ENCODE results near the gene NOL11.
"Not testable (repeated sequence)": the region's sequence is repeated elsewhere in the genome, so short reads cannot be mapped to it uniquely, and the experiment has no call there.

The NOL11 gene

GRCh38 chr17:67686241-67686640, 31.5 kb upstream of the NOL11 start:
- Histone ChIP-seq H3K9me3 (ENCODE audit: low read length) (no peaks in the 10 kb centered on the region), H3K4me1 (ENCODE audit: insufficient read depth, low read length) (peaks cover 3% of the 10 kb centered on the region), H3K4me3 (ENCODE audit: low read depth in 1 of 2, low read length in 2 of 2) (no peak overlapping the region), H3K27me3 (ENCODE audit: control insufficient read depth in 1 of 2, insufficient read depth in 2 of 2, low read length in 2 of 2) (no peaks in the 10 kb centered on the region), H3K9ac (ENCODE audit: low read length) (no peak overlapping the region), H3K27ac (ENCODE audit: low read depth, low read length) (no peak overlapping the region), H3K36me3 (ENCODE audit: insufficient read depth, low read length) (no peaks in the 10 kb centered on the region)

GRCh38 chr17:67687511-67687910, 30.2 kb upstream of the NOL11 start:
- H3K27me3 ChIP-seq (ENCODE audit: control insufficient read depth in 1 of 2, insufficient read depth in 2 of 2, low read length in 2 of 2): no peaks in the 10 kb centered on the region
- H3K4me1 ChIP-seq (ENCODE audit: insufficient read depth, low read length): peaks cover 3% of the 10 kb centered on the region
- H3K36me3 ChIP-seq (ENCODE audit: insufficient read depth, low read length): no peaks in the 10 kb centered on the region
- no peak overlapping the region for H3K27ac ChIP-seq (ENCODE audit: low read depth, low read length)
- H3K9ac ChIP-seq (ENCODE audit: low read length): no peak overlapping the region
- H3K4me3 ChIP-seq (ENCODE audit: low read depth in 1 of 2, low read length in 2 of 2): no peak overlapping the region
- H3K9me3 ChIP-seq (ENCODE audit: low read length): no peaks in the 10 kb centered on the region

- no peak overlapping the region for H3K4me3 ChIP-seq (ENCODE audit: low read depth in 1 of 2, low read length in 2 of 2)
- H3K27me3 ChIP-seq (ENCODE audit: control insufficient read depth in 1 of 2, insufficient read depth in 2 of 2, low read length in 2 of 2): no peaks in the 10 kb centered on the region
- H3K4me1 ChIP-seq (ENCODE audit: insufficient read depth, low read length): peaks cover 3% of the 10 kb centered on the region
- H3K9ac ChIP-seq (ENCODE audit: low read length): no peak overlapping the region
- H3K9me3 ChIP-seq (ENCODE audit: low read length): no peaks in the 10 kb centered on the region
- no peak overlapping the region for H3K27ac ChIP-seq (ENCODE audit: low read depth, low read length)
- H3K36me3 ChIP-seq (ENCODE audit: insufficient read depth, low read length): no peaks in the 10 kb centered on the region
These were observed 28.1 kb upstream of the NOL11 start for GRCh38 chr17:67689534-67690177.

- no peak overlapping the region for H3K9ac ChIP-seq (ENCODE audit: low read length)
- H3K27me3 ChIP-seq (ENCODE audit: control insufficient read depth in 1 of 2, insufficient read depth in 2 of 2, low read length in 2 of 2): no peaks in the 10 kb centered on the region
- peaks cover 3% of the 10 kb centered on the region for H3K4me1 ChIP-seq (ENCODE audit: insufficient read depth, low read length)
- no peak overlapping the region for H3K27ac ChIP-seq (ENCODE audit: low read depth, low read length)
- no peaks in the 10 kb centered on the region for H3K36me3 ChIP-seq (ENCODE audit: insufficient read depth, low read length)
- H3K9me3 ChIP-seq (ENCODE audit: low read length): no peaks in the 10 kb centered on the region
- H3K4me3 ChIP-seq (ENCODE audit: low read depth in 1 of 2, low read length in 2 of 2): no peak overlapping the region
These were observed 23.9 kb upstream of the NOL11 start for GRCh38 chr17:67693811-67694210.

- Histone ChIP-seq H3K36me3 (ENCODE audit: insufficient read depth, low read length) (no peaks in the 10 kb centered on the region), H3K27me3 (ENCODE audit: control insufficient read depth in 1 of 2, insufficient read depth in 2 of 2, low read length in 2 of 2) (no peaks in the 10 kb centered on the region), H3K27ac (ENCODE audit: low read depth, low read length) (no peak overlapping the region), H3K4me1 (ENCODE audit: insufficient read depth, low read length) (no peaks in the 10 kb centered on the region), H3K4me3 (ENCODE audit: low read depth in 1 of 2, low read length in 2 of 2) (no peak overlapping the region), H3K9me3 (ENCODE audit: low read length) (no peaks in the 10 kb centered on the region), H3K9ac (ENCODE audit: low read length) (no peak overlapping the region)
These were observed 21.4 kb upstream of the NOL11 start for GRCh38 chr17:67696347-67696746.

- Histone ChIP-seq H3K4me1 (ENCODE audit: insufficient read depth, low read length) (no peaks in the 10 kb centered on the region), H3K9ac (ENCODE audit: low read length) (no peak overlapping the region), H3K27ac (ENCODE audit: low read depth, low read length) (no peak overlapping the region), H3K4me3 (ENCODE audit: low read depth in 1 of 2, low read length in 2 of 2) (no peak overlapping the region), H3K9me3 (ENCODE audit: low read length) (no peaks in the 10 kb centered on the region), H3K36me3 (ENCODE audit: insufficient read depth, low read length) (no peaks in the 10 kb centered on the region), H3K27me3 (ENCODE audit: control insufficient read depth in 1 of 2, insufficient read depth in 2 of 2, low read length in 2 of 2) (no peaks in the 10 kb centered on the region)
These were observed 20.8 kb upstream of the NOL11 start for GRCh38 chr17:67696853-67697498.

- Histone ChIP-seq H3K4me3 (ENCODE audit: low read depth in 1 of 2, low read length in 2 of 2) (no peak overlapping the region), H3K27ac (ENCODE audit: low read depth, low read length) (no peak overlapping the region), H3K9me3 (ENCODE audit: low read length) (no peaks in the 10 kb centered on the region), H3K36me3 (ENCODE audit: insufficient read depth, low read length) (no peaks in the 10 kb centered on the region), H3K27me3 (ENCODE audit: control insufficient read depth in 1 of 2, insufficient read depth in 2 of 2, low read length in 2 of 2) (no peaks in the 10 kb centered on the region), H3K9ac (ENCODE audit: low read length) (no peak overlapping the region), H3K4me1 (ENCODE audit: insufficient read depth, low read length) (no peaks in the 10 kb centered on the region)
These were observed 17.6 kb upstream of the NOL11 start for GRCh38 chr17:67700037-67700724.

- Histone ChIP-seq H3K9me3 (ENCODE audit: low read length) (no peaks in the 10 kb centered on the region), H3K4me3 (ENCODE audit: low read depth in 1 of 2, low read length in 2 of 2) (no peak overlapping the region), H3K27ac (ENCODE audit: low read depth, low read length) (no peak overlapping the region), H3K9ac (ENCODE audit: low read length) (no peak overlapping the region), H3K36me3 (ENCODE audit: insufficient read depth, low read length) (no peaks in the 10 kb centered on the region), H3K27me3 (ENCODE audit: control insufficient read depth in 1 of 2, insufficient read depth in 2 of 2, low read length in 2 of 2) (no peaks in the 10 kb centered on the region), H3K4me1 (ENCODE audit: insufficient read depth, low read length) (no peaks in the 10 kb centered on the region)
These were observed 17.0 kb upstream of the NOL11 start for GRCh38 chr17:67700725-67701119.

GRCh38 chr17:67702861-67703260, 14.9 kb upstream of the NOL11 start:
- not testable (repeated sequence) for H3K27me3 ChIP-seq (ENCODE audit: control insufficient read depth in 1 of 2, insufficient read depth in 2 of 2, low read length in 2 of 2)

GRCh38 chr17:67707442-67707841, 10.3 kb upstream of the NOL11 start:
- Histone ChIP-seq H3K4me3 (ENCODE audit: low read depth in 1 of 2, low read length in 2 of 2) (no peak overlapping the region), H3K27ac (ENCODE audit: low read depth, low read length) (no peak overlapping the region), H3K4me1 (ENCODE audit: insufficient read depth, low read length) (no peaks in the 10 kb centered on the region), H3K9ac (ENCODE audit: low read length) (no peak overlapping the region), H3K36me3 (ENCODE audit: insufficient read depth, low read length) (no peaks in the 10 kb centered on the region), H3K9me3 (ENCODE audit: low read length) (no peaks in the 10 kb centered on the region), H3K27me3 (ENCODE audit: control insufficient read depth in 1 of 2, insufficient read depth in 2 of 2, low read length in 2 of 2) (no peaks in the 10 kb centered on the region)

More at GRCh38 chr17:67702861-67703260, 14.9 kb upstream of the NOL11 start:
- not testable (repeated sequence) for H3K9me3 ChIP-seq (ENCODE audit: low read length); H3K4me1 ChIP-seq (ENCODE audit: insufficient read depth, low read length); H3K4me3 ChIP-seq (ENCODE audit: low read depth in 1 of 2, low read length in 2 of 2); H3K9ac ChIP-seq (ENCODE audit: low read length); H3K36me3 ChIP-seq (ENCODE audit: insufficient read depth, low read length); H3K27ac ChIP-seq (ENCODE audit: low read depth, low read length)

- H3K9ac ChIP-seq (ENCODE audit: low read length): no peak overlapping the region
These were observed 9.4 kb upstream of the NOL11 start for GRCh38 chr17:67708378-67708777.

More at GRCh38 chr17:67708378-67708777, 9.4 kb upstream of the NOL11 start:
- H3K4me3 ChIP-seq (ENCODE audit: low read depth in 1 of 2, low read length in 2 of 2): no peak overlapping the region
- no peak overlapping the region for H3K27ac ChIP-seq (ENCODE audit: low read depth, low read length)
- H3K36me3 ChIP-seq (ENCODE audit: insufficient read depth, low read length): no peaks in the 10 kb centered on the region
- H3K4me1 ChIP-seq (ENCODE audit: insufficient read depth, low read length): no peaks in the 10 kb centered on the region
- no peaks in the 10 kb centered on the region for H3K27me3 ChIP-seq (ENCODE audit: control insufficient read depth in 1 of 2, insufficient read depth in 2 of 2, low read length in 2 of 2)
- no peaks in the 10 kb centered on the region for H3K9me3 ChIP-seq (ENCODE audit: low read length)
